WERI-Rb-1 (cell line): ENCODE data around the gene LEF1.

Source experiments
- DNase-seq: peaks from one replicate; pipeline ENCODE4 v3.0.0-alpha.2; 2020
- H3K27ac ChIP-seq: fragments of 250-450 bp; sonication (Bioruptor Pico); 2 replicates; pipeline ENCODE4 v1.5.1; 2020; ENCODE audit warnings: mild to moderate bottlenecking, moderate library complexity
- H3K27me3 ChIP-seq: fragments of 250-450 bp; sonication (Bioruptor Pico); 2 replicates; pipeline ENCODE4 v1.5.1; 2021; ENCODE audit warnings: mild to moderate bottlenecking, low read depth, moderate library complexity; ENCODE audit not compliant: insufficient read depth, severe bottlenecking
- H3K36me3 ChIP-seq: fragments of 250-450 bp; sonication (Bioruptor Pico); 2 replicates; pipeline ENCODE4 v1.5.1; 2020; ENCODE audit warnings: mild to moderate bottlenecking, moderate library complexity
- H3K4me3 ChIP-seq: 2 replicates; pipeline ENCODE4 v1.5.1; 2011; ENCODE audit warnings: low read depth, mild to moderate bottlenecking, control low read depth, low read length
- H3K9me3 ChIP-seq: fragments of 250-450 bp; sonication (Bioruptor Pico); 2 replicates; pipeline ENCODE4 v1.5.1; 2021; ENCODE audit warnings: mild to moderate bottlenecking, moderate library complexity; ENCODE audit not compliant: severe bottlenecking
- TF ChIP-seq, protein P1 (sequence below): IDR thresholded peaks from 2 replicates; pipeline ENCODE4 v1.5.1; 2011; ENCODE audit warnings: low read depth, mild to moderate bottlenecking, control low read depth, inconsistent platforms, low read length

Gene LEF1

DNA sequence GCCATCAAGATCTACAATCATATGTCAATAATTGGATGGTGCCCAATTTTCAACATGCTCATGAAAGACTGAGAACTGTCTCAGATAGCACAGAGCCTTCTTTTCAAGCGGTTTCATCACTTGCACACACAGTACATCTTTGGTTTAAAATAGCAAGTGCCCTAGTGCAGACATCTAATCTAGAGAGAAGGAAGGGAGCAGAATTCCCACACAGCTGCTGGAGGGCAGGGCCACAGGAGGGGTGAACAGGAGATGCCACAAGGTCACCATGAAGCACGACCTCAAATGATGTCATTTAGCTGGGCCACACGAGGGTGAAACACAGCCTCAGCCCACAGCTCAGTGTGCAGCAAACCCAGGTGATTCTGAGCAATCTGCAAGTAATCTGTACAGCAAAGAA, 24.3 kb downstream of the LEF1 start:
- Histone ChIP-seq H3K4me3 (no peak overlapping the region), H3K27me3 (peaks cover 20% of the 10 kb centered on the region), H3K27ac (no peak overlapping the region), H3K9me3 (no peaks in the 10 kb centered on the region), H3K36me3 (no peaks in the 10 kb centered on the region)
- TF ChIP-seq, protein P1, sequence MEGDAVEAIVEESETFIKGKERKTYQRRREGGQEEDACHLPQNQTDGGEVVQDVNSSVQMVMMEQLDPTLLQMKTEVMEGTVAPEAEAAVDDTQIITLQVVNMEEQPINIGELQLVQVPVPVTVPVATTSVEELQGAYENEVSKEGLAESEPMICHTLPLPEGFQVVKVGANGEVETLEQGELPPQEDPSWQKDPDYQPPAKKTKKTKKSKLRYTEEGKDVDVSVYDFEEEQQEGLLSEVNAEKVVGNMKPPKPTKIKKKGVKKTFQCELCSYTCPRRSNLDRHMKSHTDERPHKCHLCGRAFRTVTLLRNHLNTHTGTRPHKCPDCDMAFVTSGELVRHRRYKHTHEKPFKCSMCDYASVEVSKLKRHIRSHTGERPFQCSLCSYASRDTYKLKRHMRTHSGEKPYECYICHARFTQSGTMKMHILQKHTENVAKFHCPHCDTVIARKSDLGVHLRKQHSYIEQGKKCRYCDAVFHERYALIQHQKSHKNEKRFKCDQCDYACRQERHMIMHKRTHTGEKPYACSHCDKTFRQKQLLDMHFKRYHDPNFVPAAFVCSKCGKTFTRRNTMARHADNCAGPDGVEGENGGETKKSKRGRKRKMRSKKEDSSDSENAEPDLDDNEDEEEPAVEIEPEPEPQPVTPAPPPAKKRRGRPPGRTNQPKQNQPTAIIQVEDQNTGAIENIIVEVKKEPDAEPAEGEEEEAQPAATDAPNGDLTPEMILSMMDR, result no peak
- DNase-seq, result no peak

DNA sequence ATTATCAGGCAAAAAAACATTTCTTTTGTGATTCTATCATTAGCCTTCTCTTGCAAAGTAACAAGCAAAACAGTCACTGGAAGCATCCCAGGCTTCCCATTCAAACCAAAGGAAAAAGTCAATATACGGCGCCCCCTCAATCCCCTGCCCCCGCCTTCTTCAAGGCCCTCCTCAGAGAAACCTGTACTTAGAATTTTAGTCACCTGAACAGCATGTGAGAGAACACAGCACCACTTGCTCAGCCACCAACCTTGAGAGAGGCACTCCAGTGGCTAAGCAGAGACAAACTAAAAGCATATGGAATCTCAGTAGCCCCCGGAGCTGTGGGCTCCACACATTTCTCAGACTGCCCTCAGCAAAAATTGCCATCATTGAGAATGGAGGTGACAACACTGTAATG, 25.2 kb downstream of the LEF1 start:
- Histone ChIP-seq H3K36me3 (no peaks in the 10 kb centered on the region), H3K27me3 (peaks cover 20% of the 10 kb centered on the region), H3K27ac (no peak overlapping the region), H3K4me3 (no peak overlapping the region), H3K9me3 (no peaks in the 10 kb centered on the region)
- TF ChIP-seq, protein P1, result no peak
- no peak for DNase-seq

DNA sequence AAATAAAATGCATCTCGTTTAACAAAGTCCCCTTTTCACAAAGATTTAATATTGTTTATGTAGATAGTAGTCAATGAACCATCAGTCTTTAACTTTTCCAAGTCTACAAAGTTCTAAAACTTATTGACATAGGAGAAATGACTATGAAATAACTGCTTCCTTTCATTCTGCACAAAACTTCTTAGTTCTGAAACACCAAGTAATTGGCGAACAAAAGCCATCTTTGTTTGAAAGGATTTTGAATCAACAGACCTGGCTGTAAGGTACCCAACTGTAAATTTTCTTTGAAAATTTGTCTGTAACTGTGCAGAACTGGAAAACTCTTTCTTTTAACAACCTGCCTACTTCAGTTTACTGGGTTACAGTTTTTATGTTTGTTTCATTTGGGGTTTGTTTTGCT, 25.9 kb downstream of the LEF1 start:
- Histone ChIP-seq H3K9me3 (no peaks in the 10 kb centered on the region), H3K4me3 (no peak overlapping the region), H3K27me3 (peaks cover 20% of the 10 kb centered on the region), H3K27ac (no peak overlapping the region), H3K36me3 (no peaks in the 10 kb centered on the region)
- no peak for DNase-seq
- TF ChIP-seq, protein P1, result no peak

DNA sequence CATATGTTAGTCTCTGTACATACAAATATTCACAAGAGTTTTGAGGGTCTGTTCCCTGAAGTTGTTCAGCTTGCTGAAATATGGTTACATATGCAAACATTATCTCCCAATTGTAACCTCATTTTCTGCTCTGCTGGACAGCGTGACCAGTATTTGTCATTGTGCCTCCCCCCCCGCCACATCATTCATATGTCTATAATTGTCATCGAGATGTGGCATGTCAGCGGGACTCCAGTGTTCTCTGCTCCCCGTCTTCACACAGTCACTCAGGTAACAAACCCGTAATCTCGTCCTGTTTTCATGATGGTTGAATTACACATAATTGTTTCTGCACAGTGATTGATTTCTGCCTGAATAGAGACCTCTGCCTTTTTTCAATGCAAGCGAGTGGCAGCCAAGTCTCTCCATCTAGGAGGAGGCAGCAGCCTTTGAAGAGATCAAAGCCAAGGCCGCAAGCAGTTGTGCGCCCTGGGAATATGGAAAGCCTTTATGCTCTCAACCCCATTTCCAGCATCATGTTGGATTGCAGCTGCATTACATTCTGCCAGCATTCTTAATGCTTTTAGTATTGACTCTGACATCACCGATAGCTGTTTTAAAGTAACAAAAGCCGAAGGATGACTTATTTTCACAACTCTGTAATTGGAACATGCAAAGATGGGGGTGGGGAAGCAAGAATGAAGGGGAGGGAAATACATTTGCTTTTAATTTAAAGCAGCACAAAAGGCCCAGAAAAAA, 27.4 kb downstream of the LEF1 start:
- Histone ChIP-seq H3K36me3 (no peaks in the 10 kb centered on the region), H3K9me3 (no peaks in the 10 kb centered on the region), H3K4me3 (no peak overlapping the region), H3K27ac (no peak overlapping the region), H3K27me3 (peaks cover 20% of the 10 kb centered on the region)
- TF ChIP-seq, protein P1, result no peak
- DNase-seq, result no peak

DNA sequence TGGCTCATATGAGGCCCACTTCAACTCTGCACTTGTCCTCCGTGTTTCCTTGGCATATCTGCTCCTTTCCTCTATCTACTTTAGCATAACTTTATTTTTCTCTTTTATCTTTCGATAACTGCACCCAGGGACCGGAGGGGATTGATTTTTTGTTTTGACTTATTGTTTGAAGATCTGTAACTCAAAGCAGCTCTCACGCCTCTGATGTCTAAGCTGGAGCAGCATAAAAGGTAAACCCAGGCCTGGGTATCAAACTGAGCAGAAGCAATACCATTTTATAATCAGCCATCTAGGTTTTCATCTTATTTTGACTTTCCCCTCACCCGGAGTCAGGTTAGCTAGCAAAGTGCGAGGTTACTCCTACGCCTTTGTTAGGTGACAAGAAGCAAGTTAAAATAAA, 28.4 kb downstream of the LEF1 start:
- TF ChIP-seq, protein P1, result no peak
- DNase-seq, result no peak
- Histone ChIP-seq H3K27me3 (peaks cover 20% of the 10 kb centered on the region), H3K9me3 (no peaks in the 10 kb centered on the region), H3K4me3 (no peak overlapping the region), H3K36me3 (no peaks in the 10 kb centered on the region), H3K27ac (no peak overlapping the region)

DNA sequence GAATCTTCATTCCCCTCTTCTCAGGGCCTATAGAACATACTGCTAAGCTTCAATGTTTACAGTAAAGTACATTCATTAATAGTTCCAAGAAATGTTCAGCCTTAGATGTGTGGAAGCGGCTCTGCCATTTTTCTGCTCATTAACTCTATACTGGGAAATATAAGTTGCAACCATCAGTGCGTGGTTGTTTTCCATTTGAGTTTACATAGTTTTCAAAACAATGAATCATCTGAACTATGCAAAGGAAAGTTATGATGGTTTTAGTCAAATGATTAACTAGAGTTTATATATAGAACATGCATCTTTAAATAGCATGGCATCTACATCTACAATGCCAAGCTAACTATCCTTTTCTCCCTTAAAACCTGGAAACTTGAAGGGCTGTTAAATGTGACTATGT, 29.6 kb downstream of the LEF1 start:
- H3K27ac ChIP-seq, result no peak overlapping the region
- no peak overlapping the region for H3K4me3 ChIP-seq
- no peaks in the 10 kb centered on the region for H3K36me3 ChIP-seq
- no peak for DNase-seq
- TF ChIP-seq, protein P1, result no peak
- peaks cover 18% of the 10 kb centered on the region for H3K27me3 ChIP-seq
- H3K9me3 ChIP-seq, result no peaks in the 10 kb centered on the region
